Left cardiac atrium (tissue), 4 donors: ENCODE data around the gene SH3BGR. TPM values are rescaled to one million over a fixed set of nuclear protein-coding genes. Genes with fewer than 3 reads are reported as not detected.
"Not testable (repeated sequence)": the region's sequence is repeated elsewhere in the genome, so short reads cannot be mapped to it uniquely, and the experiment has no call there.

ENCODE experiments used
- ATAC-seq, 2 donors: fragments of 200-7000 bp; cut with Tn5 transposase; one replicate each; pipeline ENCODE4 v1.9.1; 2020; ENCODE audit warnings: mild to moderate bottlenecking in 2 of 2, moderate library complexity in 2 of 2
- DNase-seq: peaks from one replicate; pipeline ENCODE4 v3.0.0-alpha.2; 2020
- intact Hi-C, 2 donors: fragments of 100-400 bp; cut with DNase I; formaldehyde crosslinking; loops; one replicate each; pipeline versions ENCODE4 v1.14.1 to v1.15.1; 2022 to 2023
- total RNA-seq, 2 donors: library from RNA; stranded (reverse); fragmentation: NEBNext Ultra II Directional; extraction: Animal tissue kit (Norgen Biotek cat#: 25700); gene quantifications; one replicate each; pipeline ENCODE4 v1.2.1, GENCODE V29; 2021
- donor health status: DM: no; HTN: yes; CAD: no.
- donor health status: DM: no; HTN: yes; CAD: no; lungs with severe emphysema.
- donor health status: DM: yes; HTN: yes; CAD: no.
- donor health status: Dilated cardiomyopathy.

The SH3BGR gene
- total RNA-seq, 2 donors from 2014 or later, result 62.3 to 66.6 TPM

GRCh38 chr21:39533545-39534380 is 82.0 kb downstream of the SH3BGR start:
- intact Hi-C loops, result no loop called here
- no peak for DNase-seq
- no peak for ATAC-seq

DNA sequence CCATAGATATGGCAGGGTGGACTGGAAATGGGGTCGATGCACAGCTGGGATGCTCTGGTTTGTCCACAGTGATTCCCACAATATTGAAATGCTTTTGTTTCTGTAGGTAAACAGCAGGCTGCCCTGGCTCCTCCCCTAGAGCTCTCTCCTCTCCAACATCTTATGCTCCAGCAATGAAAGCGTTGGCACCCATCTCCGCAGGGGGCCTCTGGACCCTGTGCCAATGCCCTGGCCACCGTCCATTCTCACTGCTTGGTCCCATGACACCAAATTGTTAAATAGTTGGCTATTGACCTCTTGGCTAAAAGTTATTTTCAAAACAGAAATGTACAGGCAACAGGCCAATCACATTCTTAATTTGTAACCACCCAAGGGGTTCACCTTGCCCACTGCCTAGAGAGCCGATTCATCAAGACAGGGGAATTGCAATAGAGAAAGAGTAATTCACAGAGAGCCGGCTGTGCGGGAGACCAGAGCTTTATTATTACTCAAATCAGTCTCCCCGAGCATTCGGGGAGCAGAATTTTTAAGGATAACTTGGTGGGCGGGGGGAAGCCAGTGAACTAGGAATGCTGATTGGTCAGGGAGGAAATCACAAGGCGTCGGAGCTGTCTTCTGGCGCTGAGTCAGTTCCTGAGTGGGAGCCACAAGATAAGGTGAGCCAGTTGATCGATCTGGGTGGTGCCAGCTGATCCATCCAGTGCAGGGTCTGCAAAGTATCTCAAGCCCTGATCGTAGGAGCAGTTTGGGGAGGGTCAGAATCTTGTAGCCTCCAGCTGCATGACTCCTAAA is 84.1 kb downstream of the SH3BGR start:
- no peak for ATAC-seq
- intact Hi-C loops, result no loop called here
- DNase-seq, result no peak

DNA sequence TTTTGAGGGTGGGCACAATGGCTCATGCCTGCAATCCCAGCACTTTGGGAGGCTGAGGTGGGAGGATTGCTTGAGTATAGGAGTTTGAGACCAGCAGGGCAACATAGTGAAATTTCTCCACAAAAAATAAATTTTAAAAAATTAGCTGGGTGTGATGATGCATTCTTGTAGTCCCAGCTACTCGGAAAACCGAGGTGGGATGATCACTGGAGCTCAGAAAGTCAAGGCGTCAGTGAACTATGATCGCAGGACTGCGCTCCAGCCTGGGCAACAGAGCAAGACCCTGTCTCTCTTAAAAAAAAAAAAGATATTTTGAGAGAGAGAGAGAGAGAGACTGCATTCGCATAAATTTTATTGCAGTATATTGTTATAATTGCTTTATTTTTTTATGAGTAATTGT is 85.1 kb downstream of the SH3BGR start:
- DNase-seq (no peak), ATAC-seq (no peak)
- intact Hi-C loops, result no loop called here

DNA sequence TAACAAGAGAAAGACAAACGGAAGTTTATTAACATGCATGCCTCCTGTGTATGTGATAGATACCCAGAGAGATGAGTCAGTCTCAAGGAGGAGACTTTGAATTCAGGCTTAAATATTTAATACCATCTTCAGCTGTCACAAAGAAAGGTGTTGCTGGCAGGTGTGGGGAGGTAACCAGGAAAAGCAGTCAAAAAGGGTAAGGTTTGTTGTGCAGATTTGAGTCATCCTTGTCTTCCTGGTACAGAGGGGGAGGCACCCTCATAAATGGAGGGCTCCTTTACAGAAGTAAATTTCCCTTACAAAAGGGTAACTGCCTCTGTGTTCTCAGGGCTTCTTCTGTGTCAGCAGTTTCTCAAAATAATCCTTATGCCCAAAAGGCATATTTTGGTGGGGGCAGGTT is 85.8 kb downstream of the SH3BGR start:
- ATAC-seq, result no peak
- intact Hi-C loops, result no loop called here
- DNase-seq, result no peak

DNA sequence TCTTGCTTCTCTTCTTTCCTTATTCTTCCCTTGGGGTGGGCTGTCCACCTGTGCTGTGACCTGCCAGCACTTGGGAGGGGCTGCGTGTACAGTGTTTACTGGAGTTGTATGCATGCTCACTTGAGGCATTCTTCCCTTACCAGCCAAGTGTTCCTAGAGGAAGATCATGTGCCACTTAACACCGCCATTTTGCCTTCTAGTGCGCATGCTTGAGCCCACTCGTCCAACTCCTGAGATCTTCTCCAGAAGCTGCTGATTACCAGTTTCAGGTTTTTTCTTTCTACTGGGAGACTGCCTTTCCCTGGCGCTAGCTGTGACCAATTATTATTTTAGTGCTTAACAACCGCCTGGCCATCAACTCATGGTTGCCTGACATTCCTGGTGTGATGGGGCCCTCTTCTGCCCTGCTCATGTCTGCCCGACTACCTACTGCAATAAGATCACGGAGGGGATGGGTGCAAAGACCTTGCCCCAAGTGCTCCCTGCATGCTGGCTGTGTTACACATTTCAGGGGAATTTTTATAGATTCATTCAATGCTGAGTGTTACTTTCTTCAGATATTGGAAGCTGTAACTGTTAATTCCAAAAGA is 86.8 kb downstream of the SH3BGR start:
- intact Hi-C loops, result no loop called here
- ATAC-seq (no peak), DNase-seq (no peak)

GRCh38 chr21:39540367-39540766 is 88.6 kb downstream of the SH3BGR start:
- intact Hi-C loops, DNase-seq, ATAC-seq: not testable (repeated sequence)

- ATAC-seq (no peak), DNase-seq (no peak)
- intact Hi-C loops, result no loop called here
These were observed 91.0 kb downstream of the SH3BGR start for GRCh38 chr21:39542736-39543135.

- ATAC-seq (no peak), DNase-seq (no peak)
- intact Hi-C loops, result no loop called here
These were observed 94.8 kb downstream of the SH3BGR start for GRCh38 chr21:39546522-39546921.

DNA sequence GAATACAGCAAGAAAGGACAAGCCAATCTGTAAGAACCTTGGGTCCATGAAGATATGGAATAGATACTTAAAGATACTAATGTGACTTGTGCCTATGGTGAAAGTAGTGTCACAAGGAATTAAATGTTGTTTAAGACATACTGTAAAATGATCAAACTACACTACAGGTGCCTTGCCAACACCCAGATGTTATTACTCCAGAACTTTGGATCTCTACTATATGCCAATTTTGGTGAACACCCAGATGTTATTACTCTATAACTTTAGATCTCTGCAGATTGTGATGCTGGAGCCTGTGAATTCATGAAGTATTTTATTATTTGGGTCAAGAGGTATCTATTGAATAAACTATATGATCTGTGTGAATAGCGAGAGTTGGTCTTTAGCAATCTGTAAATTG is 101.1 kb downstream of the SH3BGR start:
- no peak for DNase-seq
- ATAC-seq, result no peak
- intact Hi-C loops, result no loop called here

DNA sequence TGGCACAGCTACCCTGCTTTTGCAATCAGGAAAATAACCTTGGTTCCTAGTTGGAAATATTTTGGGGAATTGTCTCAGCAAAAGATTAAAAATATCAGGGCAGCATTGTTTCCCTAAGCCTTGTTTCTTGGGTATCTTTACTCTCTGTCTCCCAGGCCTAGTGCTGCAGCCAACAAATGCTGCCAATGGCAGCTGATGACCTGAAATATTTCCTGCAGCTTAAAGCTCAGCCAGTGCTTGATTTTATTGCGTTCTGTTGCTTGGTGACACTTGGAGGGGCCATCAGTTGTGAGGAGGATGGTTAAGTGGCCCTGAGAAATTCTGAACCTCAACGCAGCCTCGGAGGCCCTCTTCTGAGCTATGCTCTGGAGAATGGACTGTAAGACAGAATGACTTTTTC is 101.6 kb downstream of the SH3BGR start:
- no peak for ATAC-seq
- intact Hi-C loops, result no loop called here
- no peak for DNase-seq

DNA sequence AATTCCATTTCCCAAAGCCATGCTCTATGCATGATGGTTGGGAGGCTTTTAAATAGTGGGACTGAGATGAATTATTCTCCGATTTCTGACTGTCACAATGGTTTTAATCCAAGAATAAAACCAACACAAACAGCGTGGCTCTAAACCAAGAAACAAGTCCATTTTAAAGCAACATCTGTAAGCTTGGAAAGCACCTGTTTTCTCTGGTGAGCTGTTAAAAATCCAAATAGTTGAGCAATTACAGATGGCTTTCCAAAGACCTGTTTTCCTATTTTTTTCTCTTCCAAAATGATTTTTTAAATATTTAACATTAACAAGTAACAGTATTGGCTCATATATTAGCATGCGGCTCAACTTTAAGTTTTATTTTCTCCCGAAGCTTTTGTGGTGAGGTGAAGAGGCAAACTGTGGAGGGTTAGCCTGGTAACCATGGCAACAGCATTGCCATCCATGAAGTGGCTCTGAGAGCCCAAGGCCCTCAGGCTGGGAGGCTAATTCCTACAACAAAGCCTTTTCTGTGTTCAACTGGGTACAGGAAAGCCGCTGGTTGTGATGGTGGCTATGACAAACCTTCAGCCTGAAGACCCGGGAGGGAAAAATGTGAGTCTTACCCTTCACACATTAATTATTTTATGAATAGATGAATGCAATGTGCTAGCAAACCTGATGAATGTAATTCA is 104.3 kb downstream of the SH3BGR start:
- ATAC-seq, result no peak
- intact Hi-C loops, result no loop called here
- no peak for DNase-seq

DNA sequence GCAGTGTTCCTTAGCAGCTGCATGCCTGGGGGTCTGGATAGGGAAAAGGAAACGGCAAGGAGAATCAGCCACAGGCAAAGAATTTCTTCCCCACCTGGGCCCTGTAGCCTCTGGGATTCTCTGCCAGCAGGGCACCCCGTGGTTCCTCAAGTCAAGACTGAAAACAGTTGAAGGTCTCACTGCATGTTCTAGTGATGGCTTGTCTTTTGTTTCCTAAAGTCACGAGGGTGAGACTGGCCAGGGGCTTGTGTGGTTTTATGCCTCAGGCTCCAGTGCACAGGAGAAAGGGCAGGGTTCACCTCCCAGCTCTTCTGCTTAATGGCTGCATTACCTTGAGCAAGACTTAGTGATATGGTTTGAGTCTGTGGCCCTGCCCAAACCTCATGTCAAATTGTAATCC is 107.7 kb downstream of the SH3BGR start:
- intact Hi-C loops, result no loop called here
- no peak for ATAC-seq
- no peak for DNase-seq

DNA sequence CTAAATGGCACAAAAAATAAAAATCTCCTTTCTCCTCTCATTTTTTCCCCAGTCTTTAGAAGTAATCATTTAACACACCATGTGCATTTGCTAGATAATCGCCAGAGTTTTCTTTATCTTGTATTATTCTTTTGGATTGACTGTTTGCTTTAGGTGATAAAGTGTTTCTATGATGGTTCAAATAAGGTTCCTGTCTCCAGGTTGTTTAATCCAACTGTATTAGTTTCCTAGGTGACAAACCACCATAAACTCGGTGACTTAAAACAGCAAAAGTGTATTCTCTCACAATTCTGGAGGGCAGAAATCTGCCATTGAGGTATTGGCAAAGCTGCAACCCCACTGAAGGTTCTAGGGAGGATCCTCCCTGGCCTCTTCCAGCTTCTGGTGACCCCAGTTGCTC is 109.4 kb downstream of the SH3BGR start:
- ATAC-seq (no peak), DNase-seq (no peak)
- intact Hi-C loops, result no loop called here

- peak; percentile 11 to 16 for ATAC-seq
- intact Hi-C loops, result no loop called here
- DNase-seq, result no peak
These were observed 111.3 kb downstream of the SH3BGR start for GRCh38 chr21:39562791-39563770.

GRCh38 chr21:39564200-39564599 is 112.4 kb downstream of the SH3BGR start:
- ATAC-seq, result peak; percentile 81 to 83
- intact Hi-C loops, result no loop called here

More at GRCh38 chr21:39564200-39564599, 112.4 kb downstream of the SH3BGR start:
- peak; percentile 50 for DNase-seq
